Parathyroid adenoma (tissue), 2 donors: Measurements from ENCODE around the gene MYBPH.

Source experiments
- H2AFZ ChIP-seq: fragments of 300-600 bp; sonication (generic); one replicate; pipeline ENCODE4 v1.7.0; 2017; ENCODE audit warnings: antibody characterized with exemption, mild to moderate bottlenecking
- H3K27ac ChIP-seq: fragments of 300-600 bp; sonication (generic); one replicate; pipeline ENCODE4 v1.7.0; 2017
- H3K27me3 ChIP-seq: fragments of 300-600 bp; sonication (generic); one replicate; pipeline ENCODE4 v1.7.0; 2017; ENCODE audit warnings: low read length; ENCODE audit not compliant: control insufficient read depth, insufficient read depth
- H3K36me3 ChIP-seq: fragments of 300-600 bp; sonication (generic); one replicate; pipeline ENCODE4 v1.7.0; 2017; ENCODE audit warnings: low read length; ENCODE audit not compliant: control insufficient read depth, insufficient read depth
- H3K4me1 ChIP-seq: fragments of 300-600 bp; sonication (generic); one replicate; pipeline ENCODE4 v1.7.0; 2017; ENCODE audit warnings: control low read depth
- H3K4me2 ChIP-seq: fragments of 300-600 bp; sonication (generic); one replicate; pipeline ENCODE4 v1.7.0; 2017; ENCODE audit warnings: low read length
- H3K4me3 ChIP-seq: fragments of 300-600 bp; sonication (generic); one replicate; pipeline ENCODE4 v1.7.0; 2017; ENCODE audit warnings: low read depth, low read length
- H3K79me2 ChIP-seq: fragments of 300-600 bp; sonication (generic); one replicate; pipeline ENCODE4 v1.7.0; 2017; ENCODE audit warnings: control low read depth
- H3K9ac ChIP-seq: fragments of 300-600 bp; sonication (generic); one replicate; pipeline ENCODE4 v1.7.0; 2017; ENCODE audit warnings: mild to moderate bottlenecking
- H3K9me3 ChIP-seq: fragments of 300-600 bp; sonication (generic); one replicate; pipeline ENCODE4 v1.7.0; 2017; ENCODE audit warnings: low read length; ENCODE audit not compliant: control insufficient read depth
- CTCF ChIP-seq: fragments of 300-600 bp; sonication (generic); IDR thresholded peaks from one replicate; pipeline ENCODE4 v1.7.0; 2017; ENCODE audit warnings: antibody characterized with exemption, mild to moderate bottlenecking
- donor health status: primary hyperparathyroidism.

MYBPH gene, protein sequence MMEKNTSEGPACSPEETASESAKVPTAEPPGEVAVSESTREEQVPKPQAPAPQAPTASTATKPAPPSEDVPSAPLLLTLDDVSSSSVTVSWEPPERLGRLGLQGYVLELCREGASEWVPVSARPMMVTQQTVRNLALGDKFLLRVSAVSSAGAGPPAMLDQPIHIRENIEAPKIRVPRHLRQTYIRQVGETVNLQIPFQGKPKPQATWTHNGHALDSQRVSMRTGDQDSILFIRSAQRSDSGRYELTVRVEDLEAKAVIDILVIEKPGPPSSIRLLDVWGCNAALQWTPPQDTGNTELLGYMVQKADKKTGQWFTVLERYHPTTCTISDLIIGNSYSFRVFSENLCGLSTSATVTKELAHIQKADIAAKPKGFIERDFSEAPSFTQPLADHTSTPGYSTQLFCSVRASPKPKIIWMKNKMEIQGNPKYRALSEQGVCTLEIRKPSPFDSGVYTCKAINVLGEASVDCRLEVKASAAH

DNA sequence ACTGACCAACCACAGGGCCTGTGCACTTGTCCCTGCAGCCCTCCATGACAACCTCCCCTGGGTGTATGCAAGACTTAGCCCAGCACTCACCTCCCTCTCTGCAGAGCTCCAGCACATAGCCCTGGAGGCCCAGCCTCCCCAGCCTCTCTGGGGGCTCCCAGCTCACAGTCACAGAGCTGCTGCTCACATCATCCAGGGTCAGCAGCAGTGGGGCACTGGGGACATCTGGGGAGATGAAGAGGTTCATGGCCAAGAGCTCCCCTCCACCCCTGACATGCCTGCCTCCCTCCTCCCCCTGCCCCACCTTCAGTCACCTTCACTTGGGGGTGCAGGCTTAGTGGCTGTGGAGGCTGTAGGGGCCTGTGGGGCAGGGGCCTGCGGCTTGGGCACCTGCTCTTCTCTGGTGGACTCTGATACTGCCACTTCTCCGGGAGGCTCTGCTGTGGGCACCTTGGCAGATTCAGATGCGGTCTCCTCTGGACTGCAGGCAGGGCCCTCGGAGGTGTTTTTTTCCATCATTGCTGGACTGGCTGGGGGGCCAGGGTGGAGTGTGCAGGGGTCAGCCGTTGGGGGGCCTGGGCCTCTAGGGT is at the start of gene MYBPH:
Gene MYBPH (minus strand): TSS at position 590 of the 590 bp plus-strand sequence. CDS start 71 bp downstream, at position 519.
- no peak within 1 kb of the TSS for H3K27ac ChIP-seq
- H3K4me1 ChIP-seq = no peaks in the 10 kb centered on the region
- H2AFZ ChIP-seq = no peak within 1 kb of the TSS
- TF ChIP-seq CTCF = no peak
- no peak within 1 kb of the TSS for H3K4me2 ChIP-seq
- no peaks in the 10 kb centered on the region for H3K27me3 ChIP-seq
- no peaks in the 10 kb centered on the region for H3K79me2 ChIP-seq
- H3K9me3 ChIP-seq = no peaks in the 10 kb centered on the region
- no peaks in the 10 kb centered on the region for H3K36me3 ChIP-seq
- H3K4me3 ChIP-seq = no peak within 1 kb of the TSS
- no peak within 1 kb of the TSS for H3K9ac ChIP-seq

GRCh38 chr1:203225071-203225470 is 49.4 kb upstream of the MYBPH start:
- Histone ChIP-seq H3K4me3 (no peak overlapping the region), H3K27me3 (no peaks in the 10 kb centered on the region)

GRCh38 chr1:203223012-203223775 is 47.6 kb upstream of the MYBPH start:
- Histone ChIP-seq H3K4me1 (no peaks in the 10 kb centered on the region), H3K9me3 (no peaks in the 10 kb centered on the region), H3K36me3 (no peaks in the 10 kb centered on the region)

More at GRCh38 chr1:203225071-203225470, 49.4 kb upstream of the MYBPH start:
- H3K9ac ChIP-seq = no peak overlapping the region
- TF ChIP-seq CTCF = no peak
- no peaks in the 10 kb centered on the region for H3K9me3 ChIP-seq
- no peak overlapping the region for H2AFZ ChIP-seq
- no peak overlapping the region for H3K4me2 ChIP-seq
- H3K36me3 ChIP-seq = no peaks in the 10 kb centered on the region
- no peaks in the 10 kb centered on the region for H3K4me1 ChIP-seq
- H3K27ac ChIP-seq = no peak overlapping the region
- no peaks in the 10 kb centered on the region for H3K79me2 ChIP-seq

GRCh38 chr1:203219934-203220333 is 44.3 kb upstream of the MYBPH start:
- Histone ChIP-seq H3K36me3 (no peaks in the 10 kb centered on the region), H3K9me3 (no peaks in the 10 kb centered on the region), H3K4me3 (no peak overlapping the region), H3K4me2 (no peak overlapping the region), H3K4me1 (no peaks in the 10 kb centered on the region), H3K27ac (no peak overlapping the region), H3K9ac (no peak overlapping the region), H3K27me3 (no peaks in the 10 kb centered on the region), H3K79me2 (no peaks in the 10 kb centered on the region), H2AFZ (no peak overlapping the region)
- no peak for TF ChIP-seq CTCF

More at GRCh38 chr1:203223012-203223775, 47.6 kb upstream of the MYBPH start:
- Histone ChIP-seq H3K4me3 (no peak overlapping the region), H2AFZ (no peak overlapping the region), H3K9ac (no peak overlapping the region), H3K79me2 (no peaks in the 10 kb centered on the region), H3K4me2 (no peak overlapping the region), H3K27me3 (no peaks in the 10 kb centered on the region), H3K27ac (no peak overlapping the region)
- TF ChIP-seq CTCF = no peak
